Natural killer cell (primary cell): ENCODE data around the gene ZFP36L1. TPM values are rescaled to one million over a fixed set of nuclear protein-coding genes. Genes with fewer than 3 reads are reported as not detected.

Experiments used
- ATAC-seq, 3 donors: fragments of 150-1000 bp in 2 of 3; fragments of 200-7000 bp in 1 of 3; cut with Tn5 transposase; 1 replicate in 1 of 3; 2 replicates in 2 of 3; pipeline ENCODE4 v1.10.0; 2021; ENCODE audit warnings: mild to moderate bottlenecking in 2 of 3, moderate library complexity in 2 of 3
- DNase-seq, 2 donors: peaks; one replicate each; pipeline versions ENCODE4 v3.0.0 to v3.0.0-alpha.2; 2013 to 2021; ENCODE audit warnings: mixed read lengths in 1 of 2
- H3K27ac ChIP-seq: one replicate; pipeline ENCODE4 v1.5.1; 2013; ENCODE audit warnings: mild to moderate bottlenecking, low read length
- H3K27me3 ChIP-seq: one replicate; pipeline ENCODE4 v1.6.1; 2013; ENCODE audit warnings: low read length; ENCODE audit not compliant: control insufficient read depth, insufficient read depth
- H3K36me3 ChIP-seq: one replicate; pipeline ENCODE4 v1.6.1; 2013; ENCODE audit warnings: low read length; ENCODE audit not compliant: control insufficient read depth, insufficient read depth
- H3K4me1 ChIP-seq: one replicate; pipeline ENCODE4 v1.6.1; 2013; ENCODE audit warnings: low read length; ENCODE audit not compliant: control insufficient read depth, insufficient read depth
- H3K4me3 ChIP-seq: one replicate; pipeline ENCODE4 v1.5.1; 2013; ENCODE audit warnings: low read length
- H3K9me3 ChIP-seq: one replicate; pipeline ENCODE4 v1.6.1; 2013; ENCODE audit warnings: low read length; ENCODE audit not compliant: control insufficient read depth, insufficient read depth
- H3K27ac Mint-ChIP-seq, 2 donors: one replicate each; pipeline ENCODE4 v1.8.0; 2022; ENCODE audit warnings: mild to moderate bottlenecking in 2 of 2, mixed read lengths in 2 of 2, moderate library complexity in 1 of 2
- H3K27me3 Mint-ChIP-seq, 2 donors: one replicate each; pipeline ENCODE4 v1.8.0; 2022; ENCODE audit warnings: low read depth in 2 of 2, mixed read lengths in 2 of 2
- H3K36me3 Mint-ChIP-seq: one replicate; pipeline ENCODE4 v1.8.0; 2022; ENCODE audit warnings: mixed read lengths
- H3K4me1 Mint-ChIP-seq, 2 donors: one replicate each; pipeline ENCODE4 v1.8.0; 2022; ENCODE audit warnings: mixed read lengths in 2 of 2
- H3K4me3 Mint-ChIP-seq: one replicate; pipeline ENCODE4 v1.8.0; 2022; ENCODE audit warnings: mild to moderate bottlenecking, moderate library complexity, mixed read lengths
- H3K9me3 Mint-ChIP-seq, 2 donors: one replicate each; pipeline ENCODE4 v1.8.0; 2022; ENCODE audit warnings: mixed read lengths in 2 of 2
- CTCF ChIP-seq: fragments of 200-600 bp; IDR thresholded peaks from one replicate; pipeline ENCODE4 v1.8.0; 2022; ENCODE audit warnings: antibody characterized with exemption
- WGBS: methylation state at CpG from one replicate; pipeline ENCODE4 v1.1.7; 2013; ENCODE audit warnings: missing lambda C conversion rate; ENCODE audit not compliant: insufficient coverage; 5-methylcytosine and 5-hydroxymethylcytosine counted together
- intact Hi-C: fragments of 100-400 bp; cut with micrococcal nuclease; formaldehyde crosslinking; loops from one replicate; pipeline ENCODE4 v1.14.2; 2022
- total RNA-seq, 4 donors: library from RNA; stranded (reverse); fragments of 120-200 nt in 1 of 4; gene quantifications; one replicate each; pipeline versions ENCODE4 v1.2.3 to v1.2.4, GENCODE V29; 2013 to 2022

ZFP36L1 gene
- total RNA-seq, 3 donors from 2014 or later (not counting 1 experiment from before 2014, with no cell fraction given) = 143 to 167 (median 166) TPM

GRCh38 chr14:68780358-68781160, 12.3 kb downstream of the ZFP36L1 start:
- Mint-ChIP-seq H3K27me3 (no peaks in the 10 kb centered on the region), H3K4me1 (peaks cover 59 to 63% of the 10 kb centered on the region in 2 donors), H3K4me3 (peak overlapping the region; percentile 91), H3K27ac (peak overlapping the region; percentile 94 to 95), H3K9me3 (no peaks in the 10 kb centered on the region), H3K36me3 (no peaks in the 10 kb centered on the region)
- Histone ChIP-seq H3K27ac (peak overlapping the region; percentile 88), H3K4me1 (peaks cover 67% of the 10 kb centered on the region), H3K36me3 (no peaks in the 10 kb centered on the region), H3K27me3 (no peaks in the 10 kb centered on the region), H3K9me3 (no peaks in the 10 kb centered on the region), H3K4me3 (peak overlapping the region; percentile 0)
- 10% methylated on average over 4 of the region's 7 CpGs for WGBS
- ATAC-seq (peak; percentile 25 to 56 (median 36)), DNase-seq (peak in 1 of 2 donors; percentile 68)
- no peak for TF ChIP-seq CTCF
- intact Hi-C loops = loop anchor here (1.0 to 10.0 kb wide), 6 partner anchors 8 to 570 kb away; no protein-coding TSS in a partner anchor

GRCh38 chr14:68779761-68780323, 13.0 kb downstream of the ZFP36L1 start:
- no peaks in the 10 kb centered on the region for H3K9me3 ChIP-seq
- no peak for TF ChIP-seq CTCF
- peak overlapping the region; percentile 94 to 95 for H3K27ac Mint-ChIP-seq
- H3K27me3 ChIP-seq = no peaks in the 10 kb centered on the region
- peak overlapping the region; percentile 91 for H3K4me3 Mint-ChIP-seq
- intact Hi-C loops = loop anchor here (1.0 to 10.0 kb wide), 6 partner anchors 8 to 569 kb away; no protein-coding TSS in a partner anchor
- peak overlapping the region; percentile 88 for H3K27ac ChIP-seq
- no peaks in the 10 kb centered on the region for H3K36me3 Mint-ChIP-seq
- DNase-seq (peak; percentile 43 to 87), ATAC-seq (peak; percentile 67 to 77 (median 69))
- peaks cover 63% of the 10 kb centered on the region for H3K4me1 ChIP-seq
- no peaks in the 10 kb centered on the region for H3K36me3 ChIP-seq
- 33% methylated on average over 8 of the region's 9 CpGs for WGBS
- peaks cover 54 to 59% of the 10 kb centered on the region in 2 donors for H3K4me1 Mint-ChIP-seq
- no peaks in the 10 kb centered on the region for H3K27me3 Mint-ChIP-seq
- peak overlapping the region; percentile 0 for H3K4me3 ChIP-seq
- no peaks in the 10 kb centered on the region for H3K9me3 Mint-ChIP-seq

GRCh38 chr14:68777644-68778043, 15.2 kb downstream of the ZFP36L1 start:
- ATAC-seq (no peak), DNase-seq (no peak)
- no peak for TF ChIP-seq CTCF
- peaks cover 54 to 55% of the 10 kb centered on the region in 2 donors for H3K4me1 Mint-ChIP-seq
- H3K27ac ChIP-seq = no peak overlapping the region
- H3K27me3 Mint-ChIP-seq = no peaks in the 10 kb centered on the region
- H3K36me3 ChIP-seq = no peaks in the 10 kb centered on the region
- H3K9me3 ChIP-seq = no peaks in the 10 kb centered on the region
- 94% methylated on average over 1 of the region's 1 CpG for WGBS
- no peak overlapping the region for H3K4me3 ChIP-seq
- no peaks in the 10 kb centered on the region for H3K9me3 Mint-ChIP-seq
- intact Hi-C loops = no loop called here
- peaks cover 48% of the 10 kb centered on the region for H3K4me1 ChIP-seq
- H3K27me3 ChIP-seq = no peaks in the 10 kb centered on the region
- peak overlapping the region in 1 of 2 donors; percentile 95 for H3K27ac Mint-ChIP-seq
- H3K36me3 Mint-ChIP-seq = no peaks in the 10 kb centered on the region
- no peak overlapping the region for H3K4me3 Mint-ChIP-seq
